Stomach smooth muscle (tissue), 2 donors: Measurements from ENCODE around the gene ABCA3.

Source experiments
- H3K27ac ChIP-seq: one replicate; pipeline ENCODE4 v1.7.0; 2013; ENCODE audit warnings: mild to moderate bottlenecking, low read length, inconsistent platforms
- H3K27me3 ChIP-seq, 2 donors: one replicate each; pipeline ENCODE4 v1.7.0; 2013; ENCODE audit warnings: low read length in 2 of 2; ENCODE audit not compliant: insufficient read depth in 2 of 2, control insufficient read depth in 1 of 2
- H3K36me3 ChIP-seq, 2 donors: one replicate each; pipeline ENCODE4 v1.7.0; 2013; ENCODE audit warnings: low read length in 2 of 2; ENCODE audit not compliant: control insufficient read depth in 2 of 2, insufficient read depth in 2 of 2
- H3K4me1 ChIP-seq: one replicate; pipeline ENCODE4 v1.7.0; 2013; ENCODE audit warnings: low read length; ENCODE audit not compliant: control insufficient read depth, insufficient read depth
- H3K4me3 ChIP-seq, 2 donors: one replicate each; pipeline ENCODE4 v1.7.0; 2013; ENCODE audit warnings: low read length in 2 of 2
- H3K9ac ChIP-seq, 2 donors: one replicate each; pipeline ENCODE4 v1.7.0; 2013; ENCODE audit warnings: low read length in 2 of 2, mild to moderate bottlenecking in 1 of 2
- H3K9me3 ChIP-seq, 2 donors: one replicate each; pipeline ENCODE4 v1.7.0; 2013; ENCODE audit warnings: low read length in 2 of 2; ENCODE audit not compliant: control insufficient read depth in 2 of 2
- donor health status: healthy.
- donor health status: Pancreatic carcinoma.

ABCA3 gene

DNA sequence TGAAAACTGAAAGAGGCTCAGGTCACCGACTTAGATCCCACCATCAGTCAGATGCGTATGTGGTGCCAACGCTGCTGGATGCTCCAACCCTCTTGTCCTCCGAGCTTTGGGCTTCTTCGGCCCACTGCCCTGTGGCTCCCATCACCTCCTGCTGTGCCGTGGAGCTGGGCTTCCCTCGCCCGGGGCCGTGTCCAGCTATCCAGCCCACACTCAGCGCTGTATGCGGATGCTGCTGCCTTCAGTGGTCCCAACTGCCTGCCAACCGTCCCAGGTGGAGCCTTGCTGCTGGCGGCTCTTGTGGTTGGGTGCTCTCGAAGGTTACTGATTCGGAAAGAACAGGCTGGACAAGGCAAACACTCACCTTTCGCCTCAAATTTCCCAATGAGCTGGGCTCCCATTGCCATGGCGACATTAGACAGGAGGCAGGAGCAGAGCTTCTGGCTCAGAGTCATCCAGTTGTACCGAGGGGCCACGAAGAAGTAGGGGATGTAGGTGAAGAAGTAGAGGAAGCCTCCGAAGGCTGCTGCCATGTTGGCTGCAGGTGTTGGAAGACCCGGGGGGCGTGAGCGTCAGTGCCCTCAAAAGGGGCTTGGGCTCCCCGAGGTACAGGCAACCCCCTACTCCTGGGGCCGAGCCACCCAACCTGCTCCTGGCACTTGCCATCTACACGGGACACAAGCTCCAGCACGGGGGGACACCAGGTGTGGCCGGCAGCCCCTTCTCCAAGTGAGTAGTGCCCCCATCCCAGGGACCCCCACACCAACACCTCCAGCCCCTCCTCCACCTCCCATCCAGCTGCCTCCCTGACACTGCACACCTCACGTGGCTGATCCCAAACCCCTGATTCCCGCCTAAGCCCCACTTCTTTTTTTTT is 32.2 kb downstream of the ABCA3 start:
- no peak overlapping the region for H3K9ac ChIP-seq
- peaks cover 12 to 16% of the 10 kb centered on the region in 2 donors for H3K36me3 ChIP-seq
- H3K4me1 ChIP-seq = no peaks in the 10 kb centered on the region
- H3K27ac ChIP-seq = no peak overlapping the region
- no peaks in the 10 kb centered on the region for H3K27me3 ChIP-seq
- no peak overlapping the region for H3K4me3 ChIP-seq
- H3K9me3 ChIP-seq = no peaks in the 10 kb centered on the region

DNA sequence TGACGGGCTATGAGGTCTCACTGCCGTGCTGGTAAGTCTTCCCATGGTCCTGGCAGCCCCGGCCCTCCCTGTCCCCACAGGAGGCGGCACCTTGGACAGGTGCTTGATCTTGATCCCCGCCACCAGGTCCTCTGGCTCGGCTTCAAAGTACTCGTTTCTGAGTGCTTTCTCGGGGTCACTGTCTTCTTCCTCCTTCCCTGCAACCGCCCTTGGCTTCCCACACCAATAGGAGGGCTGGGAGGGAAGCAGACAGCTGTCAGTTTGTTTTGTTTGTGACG is 40.7 kb downstream of the ABCA3 start:
- no peak overlapping the region for H3K4me3 ChIP-seq
- H3K9me3 ChIP-seq = no peaks in the 10 kb centered on the region
- no peak overlapping the region for H3K9ac ChIP-seq
- H3K27ac ChIP-seq = no peak overlapping the region
- H3K4me1 ChIP-seq = no peaks in the 10 kb centered on the region
- no peaks in the 10 kb centered on the region for H3K27me3 ChIP-seq
- H3K36me3 ChIP-seq = peaks cover 13 to 36% of the 10 kb centered on the region in 2 donors

DNA sequence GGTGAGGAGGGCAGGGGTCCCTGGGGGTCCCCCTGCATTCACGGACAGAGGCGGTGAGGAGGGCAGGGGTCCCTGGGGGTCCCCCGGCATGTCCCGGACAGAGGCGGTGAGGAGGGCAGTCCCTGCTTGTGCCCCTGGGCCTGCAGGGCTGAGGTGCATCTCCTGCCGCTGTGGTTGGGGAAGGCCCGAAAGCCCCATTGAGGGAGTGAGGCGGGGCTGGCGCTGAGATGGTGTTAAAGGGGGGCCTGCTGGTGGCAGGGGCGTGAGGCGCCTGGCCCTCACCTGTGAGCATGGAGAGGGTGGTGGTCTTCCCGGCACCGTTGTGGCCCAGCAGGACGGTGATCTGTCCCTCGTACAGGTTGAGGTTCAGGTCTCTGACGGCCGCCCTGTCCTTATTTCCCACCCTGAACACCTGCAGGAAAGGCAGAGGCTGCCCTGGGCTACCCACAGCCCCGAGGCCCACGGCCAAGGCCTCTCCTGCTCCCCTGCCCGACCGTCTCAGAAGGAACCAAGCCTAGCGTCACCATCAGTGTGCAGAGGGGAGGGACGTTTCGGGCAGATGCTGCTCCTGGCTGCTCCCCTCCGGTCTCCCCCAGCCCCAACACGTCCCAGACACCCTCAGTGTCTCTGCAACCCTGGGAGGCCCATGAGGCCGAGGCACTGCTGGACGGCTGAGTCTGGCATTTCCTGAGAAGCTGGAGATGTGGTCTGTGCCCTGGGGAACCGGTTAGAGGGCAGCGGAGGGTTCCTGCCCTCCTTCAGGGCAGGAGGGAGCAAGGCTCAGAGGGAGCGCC is 41.2 kb downstream of the ABCA3 start:
- H3K27ac ChIP-seq = no peak overlapping the region
- H3K4me1 ChIP-seq = no peaks in the 10 kb centered on the region
- H3K27me3 ChIP-seq = no peaks in the 10 kb centered on the region
- H3K9ac ChIP-seq = no peak overlapping the region
- H3K4me3 ChIP-seq = no peak overlapping the region
- peaks cover 13 to 36% of the 10 kb centered on the region in 2 donors for H3K36me3 ChIP-seq
- H3K9me3 ChIP-seq = no peaks in the 10 kb centered on the region

DNA sequence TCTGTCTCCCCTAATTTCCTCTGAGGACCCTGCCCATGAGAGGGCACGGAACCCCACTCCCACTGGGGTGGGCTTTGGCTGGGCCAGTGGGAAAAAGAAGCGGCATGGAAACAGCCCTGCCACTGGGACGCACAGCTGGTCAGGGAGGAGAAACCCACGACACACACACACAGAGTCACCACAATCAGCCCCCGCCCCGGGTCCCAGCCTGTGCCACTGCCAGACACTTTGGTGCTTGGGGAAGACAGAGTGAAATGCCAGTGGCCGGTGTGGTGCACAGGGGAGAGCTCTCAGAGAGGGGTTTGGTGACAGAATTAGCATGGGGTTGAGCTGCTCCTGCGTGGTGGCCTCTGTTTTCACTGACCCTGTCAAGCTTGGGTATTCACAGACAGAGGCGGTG is 41.9 kb downstream of the ABCA3 start:
- Histone ChIP-seq H3K27ac (no peak overlapping the region), H3K9me3 (no peaks in the 10 kb centered on the region), H3K4me3 (no peak overlapping the region), H3K27me3 (no peaks in the 10 kb centered on the region), H3K4me1 (no peaks in the 10 kb centered on the region), H3K36me3 (peaks cover 8 to 31% of the 10 kb centered on the region in 2 donors), H3K9ac (no peak overlapping the region)

DNA sequence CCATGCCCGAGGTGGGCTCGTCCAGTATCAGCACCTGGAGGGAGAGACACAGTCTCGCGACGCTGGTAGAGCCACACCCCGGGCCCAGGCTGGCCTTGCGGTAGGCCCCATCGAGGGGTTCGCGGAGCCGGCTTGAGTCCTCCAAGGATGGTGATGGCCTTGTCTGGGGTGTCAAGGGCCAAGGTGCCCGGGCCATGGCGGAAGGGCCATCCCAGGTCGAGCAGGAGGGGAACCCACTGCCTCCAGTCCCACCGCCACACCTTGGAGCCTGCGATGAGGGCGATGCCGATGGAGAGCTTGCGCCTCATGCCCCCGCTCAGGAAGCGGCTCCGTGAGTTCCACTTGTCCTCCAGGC is 43.0 kb downstream of the ABCA3 start:
- H3K4me3 ChIP-seq = no peak overlapping the region
- H3K27ac ChIP-seq = no peak overlapping the region
- peaks cover 6 to 30% of the 10 kb centered on the region in 2 donors for H3K36me3 ChIP-seq
- H3K9me3 ChIP-seq = no peaks in the 10 kb centered on the region
- H3K4me1 ChIP-seq = no peaks in the 10 kb centered on the region
- no peak overlapping the region for H3K9ac ChIP-seq
- no peaks in the 10 kb centered on the region for H3K27me3 ChIP-seq

DNA sequence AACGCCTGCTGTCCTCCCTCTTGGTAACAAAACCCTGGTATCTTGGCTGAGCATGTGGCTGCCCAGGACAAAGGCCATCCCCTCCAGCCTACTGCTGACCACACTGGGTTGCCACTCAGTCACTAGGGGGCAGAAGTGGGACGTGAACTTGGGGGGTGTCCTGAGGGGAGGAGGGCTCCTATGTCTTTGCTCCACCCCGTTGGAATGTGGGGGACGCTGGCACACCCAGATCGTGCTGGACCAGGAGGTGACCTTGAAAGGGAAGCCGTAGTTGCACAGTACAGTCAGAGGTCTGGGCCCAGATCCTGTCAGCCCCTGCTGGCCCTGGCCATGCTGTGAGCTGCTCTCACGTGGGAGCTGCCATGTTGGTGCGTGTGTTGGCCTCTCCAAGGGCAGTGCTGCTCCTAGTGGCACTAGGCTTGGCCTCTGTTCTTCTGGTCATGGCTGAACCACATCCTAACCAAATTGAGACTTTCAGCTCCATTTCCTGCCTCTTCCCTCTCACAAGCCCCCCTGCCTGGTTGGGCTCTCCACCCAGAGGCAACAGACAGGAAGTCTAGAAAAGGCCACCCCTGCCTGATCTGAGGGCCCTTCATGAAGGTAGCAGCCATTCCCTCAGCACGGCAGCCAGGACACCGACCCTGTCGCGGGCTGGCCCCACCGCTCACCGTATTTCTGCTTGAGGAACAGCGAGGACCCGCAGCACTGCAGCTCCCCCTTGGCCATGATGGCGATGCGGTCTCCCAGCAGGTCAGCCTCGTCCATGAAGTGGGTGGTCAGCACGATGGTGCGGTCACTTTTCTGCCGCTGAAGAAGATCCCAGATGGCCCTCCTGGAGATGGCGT is 43.6 kb downstream of the ABCA3 start:
- no peak overlapping the region for H3K27ac ChIP-seq
- H3K9ac ChIP-seq = no peak overlapping the region
- peaks cover 6 to 30% of the 10 kb centered on the region in 2 donors for H3K36me3 ChIP-seq

DNA sequence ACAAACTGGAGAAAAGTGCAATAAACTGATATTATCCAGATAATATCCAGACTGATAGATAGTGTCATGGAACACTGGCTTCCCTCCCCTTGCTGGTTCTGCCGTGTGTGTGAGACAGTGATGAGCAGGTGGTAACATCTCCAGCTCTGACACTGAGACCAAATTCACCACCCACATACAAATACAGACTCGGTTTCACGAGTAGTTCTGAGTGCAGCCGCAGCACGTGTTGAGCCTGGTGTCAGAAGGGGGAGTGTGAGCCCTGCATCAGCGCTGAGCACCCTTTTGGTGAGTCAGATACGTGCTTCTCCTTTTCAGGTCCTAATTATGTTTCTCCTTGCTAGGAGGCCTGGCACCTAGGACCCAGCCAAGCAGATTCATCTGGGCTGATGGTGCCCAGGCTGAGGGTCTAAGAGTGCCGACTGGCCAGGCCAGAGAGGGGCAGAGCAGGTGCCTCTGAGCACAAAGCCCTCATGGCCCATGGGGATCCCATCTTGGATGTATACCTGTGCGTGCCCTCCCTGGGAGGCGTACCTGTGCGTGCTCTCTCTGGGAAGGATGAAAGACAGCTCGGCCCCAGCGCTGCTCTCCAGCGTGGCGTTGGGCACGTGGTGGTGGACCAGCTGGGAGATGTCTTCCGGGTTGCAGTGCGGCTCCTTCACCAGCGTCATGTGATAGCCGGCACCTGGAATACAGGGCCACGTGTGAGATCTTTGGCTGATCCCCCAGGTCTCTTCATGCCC is 45.3 kb downstream of the ABCA3 start:
- Histone ChIP-seq H3K4me1 (no peaks in the 10 kb centered on the region), H3K27ac (no peak overlapping the region), H3K36me3 (peaks cover 6 to 30% of the 10 kb centered on the region in 2 donors), H3K4me3 (no peak overlapping the region), H3K9me3 (no peaks in the 10 kb centered on the region), H3K9ac (no peak overlapping the region), H3K27me3 (no peaks in the 10 kb centered on the region)

More for the DNA sequence above, 43.6 kb downstream of the ABCA3 start:
- Histone ChIP-seq H3K4me3 (no peak overlapping the region), H3K9me3 (no peaks in the 10 kb centered on the region), H3K27me3 (no peaks in the 10 kb centered on the region), H3K4me1 (no peaks in the 10 kb centered on the region)

DNA sequence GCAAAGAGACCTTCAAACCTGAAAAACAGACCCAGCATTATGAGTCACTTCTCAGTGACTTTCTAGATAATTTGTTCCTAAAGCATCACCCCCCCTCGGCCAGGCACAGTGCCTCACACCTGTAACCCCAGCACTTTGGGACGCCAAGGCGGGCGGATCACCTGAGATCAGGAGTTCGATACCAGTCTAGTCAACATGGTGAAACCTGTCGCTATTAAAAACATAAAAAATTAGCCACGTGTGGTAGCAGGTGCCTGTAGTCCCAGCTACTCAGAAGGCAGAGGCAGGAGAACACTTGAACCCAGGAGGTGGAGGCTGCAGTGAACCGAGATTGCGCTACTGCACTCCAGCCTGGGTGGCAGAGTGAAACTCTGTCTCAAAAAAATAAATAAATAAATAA is 48.3 kb downstream of the ABCA3 start:
- H3K36me3 ChIP-seq = peaks cover 6 to 24% of the 10 kb centered on the region in 2 donors
- H3K9me3 ChIP-seq = no peaks in the 10 kb centered on the region
- no peak overlapping the region for H3K27ac ChIP-seq
- no peak overlapping the region for H3K9ac ChIP-seq
- no peaks in the 10 kb centered on the region for H3K4me1 ChIP-seq
- H3K27me3 ChIP-seq = no peaks in the 10 kb centered on the region
- no peak overlapping the region for H3K4me3 ChIP-seq

DNA sequence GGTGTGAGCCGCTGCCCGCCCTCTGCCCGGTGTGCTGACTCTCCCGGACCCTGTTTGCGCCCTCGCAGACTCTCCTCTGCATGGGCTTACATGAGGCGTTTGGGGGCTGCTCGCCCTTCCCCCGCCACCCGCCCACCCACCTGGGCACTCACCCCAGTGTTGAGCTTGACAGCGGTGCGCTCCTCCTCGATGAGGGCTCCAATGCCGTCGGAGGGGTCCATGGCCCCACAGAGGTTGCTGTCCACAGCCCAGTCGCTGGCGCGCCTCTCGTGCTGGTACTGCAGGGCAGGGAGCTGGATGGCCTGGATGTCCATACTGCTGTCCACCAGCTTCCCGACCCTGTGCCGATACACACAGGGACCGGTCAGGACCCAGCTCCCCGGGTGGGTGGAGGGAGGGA is 51.2 kb downstream of the ABCA3 start:
- no peaks in the 10 kb centered on the region for H3K4me1 ChIP-seq
- H3K27me3 ChIP-seq = no peaks in the 10 kb centered on the region
- H3K9me3 ChIP-seq = no peaks in the 10 kb centered on the region
- no peak overlapping the region for H3K4me3 ChIP-seq
- H3K27ac ChIP-seq = no peak overlapping the region
- H3K9ac ChIP-seq = no peak overlapping the region
- H3K36me3 ChIP-seq = peaks cover 6 to 21% of the 10 kb centered on the region in 2 donors

DNA sequence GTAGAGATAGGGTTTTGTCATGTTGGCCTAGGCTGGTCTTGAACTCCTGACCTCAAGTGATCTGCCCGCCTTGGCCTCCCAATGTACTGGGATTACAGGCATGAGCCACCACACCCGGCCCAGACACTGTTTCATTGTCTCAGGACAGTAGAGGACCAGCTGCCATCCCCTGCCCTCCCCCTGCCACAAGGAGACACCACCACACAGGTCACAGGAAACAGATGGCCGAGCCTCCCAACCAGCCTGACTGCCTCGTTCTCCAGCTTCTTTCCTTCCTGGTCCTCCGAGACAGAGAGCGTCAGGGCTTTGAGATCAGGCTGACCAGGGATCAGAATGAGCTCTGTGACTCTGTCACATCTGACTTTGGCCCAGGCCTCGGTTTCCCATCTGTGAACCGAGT is 51.8 kb downstream of the ABCA3 start:
- Histone ChIP-seq H3K4me1 (no peaks in the 10 kb centered on the region), H3K27me3 (no peaks in the 10 kb centered on the region), H3K9me3 (no peaks in the 10 kb centered on the region), H3K27ac (no peak overlapping the region), H3K9ac (no peak overlapping the region), H3K36me3 (peaks cover 12 to 21% of the 10 kb centered on the region in 2 donors), H3K4me3 (no peak overlapping the region)
